Left colon (tissue), 2 donors: Measurements from ENCODE around the gene SNX19. TPM values are rescaled to one million over a fixed set of nuclear protein-coding genes. Genes with fewer than 3 reads are reported as not detected.

Experiments
- ATAC-seq: fragments of 200-7000 bp; cut with Tn5 transposase; one replicate; pipeline ENCODE4 v1.9.1; 2020; ENCODE audit warnings: mild to moderate bottlenecking, moderate library complexity
- DNase-seq, 2 donors: peaks; one replicate each; pipeline ENCODE4 v3.0.0-alpha.2; 2020
- intact Hi-C, 2 donors: fragments of 100-400 bp; cut with DNase I in 1 of 2; cut with micrococcal nuclease in 1 of 2; formaldehyde crosslinking; loops; one replicate each; pipeline versions ENCODE4 v1.11.2 to v1.14.0; 2022; cut with DNase I, micrococcal nuclease
- total RNA-seq, 2 donors: library from RNA; stranded (reverse); fragmentation: NEBNext Ultra II Directional; extraction: Animal tissue kit (Norgen Biotek cat#: 25700); gene quantifications; one replicate each; pipeline ENCODE4 v1.2.1, GENCODE V29; 2021
- donor health status: DM: no; HTN: no; CAD: no.
- donor health status: DM: yes; HTN: yes; CAD: no.

SNX19 gene
- total RNA-seq, 2 donors from 2014 or later, result 59.0 to 60.6 TPM

DNA sequence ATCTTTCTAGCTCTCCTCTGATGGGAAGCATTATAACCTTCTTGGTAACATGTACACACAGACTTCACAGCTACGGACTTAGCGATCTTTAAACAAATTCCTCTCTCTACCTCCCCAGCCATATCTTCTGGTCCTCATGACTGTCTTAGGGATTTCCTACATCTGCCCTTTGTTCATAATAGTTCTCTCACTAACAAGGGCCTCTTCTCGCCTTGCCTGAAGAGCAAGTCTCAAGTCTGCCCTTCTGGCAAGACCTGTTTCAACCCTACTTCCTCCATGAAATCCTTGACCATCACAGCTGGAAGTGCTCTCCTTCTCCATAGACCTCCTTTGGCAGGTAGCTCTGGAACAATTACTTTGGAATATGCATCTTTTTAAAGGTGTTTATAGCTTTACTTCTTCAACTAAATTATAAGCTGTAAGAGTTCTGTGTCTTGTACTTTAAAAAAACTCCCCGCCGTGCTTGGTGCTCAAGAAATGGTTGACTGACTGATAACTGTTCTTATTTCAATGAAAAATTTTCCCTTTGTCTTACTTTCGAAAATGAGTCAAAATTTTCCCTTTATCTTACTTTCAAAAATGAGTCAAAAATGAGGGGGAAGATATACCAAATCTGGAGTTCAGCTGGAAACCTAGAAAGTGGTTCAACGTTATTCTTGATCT is 34.7 kb downstream of the SNX19 start:
- ATAC-seq, result no peak
- intact Hi-C loops, result no loop called here
- no peak for DNase-seq

DNA sequence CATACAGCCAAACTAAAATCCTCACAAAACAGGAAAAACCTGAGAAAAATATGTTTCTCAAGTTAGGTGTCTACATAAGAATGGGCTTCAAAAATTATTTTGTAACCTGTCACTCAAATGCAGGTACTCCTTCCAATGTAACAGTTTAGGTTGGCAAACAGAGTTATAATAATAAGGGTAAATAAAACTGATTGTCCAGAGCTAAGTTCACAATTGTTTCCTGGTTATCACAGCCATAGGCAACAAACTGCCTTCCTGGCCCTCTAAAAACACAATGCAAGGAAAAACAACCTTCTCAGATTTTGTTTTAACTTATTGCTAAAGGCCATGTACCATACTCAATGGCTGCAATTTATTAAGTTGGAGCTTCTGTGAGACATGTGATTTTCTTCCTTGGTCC is 36.4 kb downstream of the SNX19 start:
- DNase-seq, result no peak
- ATAC-seq, result peak; percentile 64
- intact Hi-C loops, result no loop called here

DNA sequence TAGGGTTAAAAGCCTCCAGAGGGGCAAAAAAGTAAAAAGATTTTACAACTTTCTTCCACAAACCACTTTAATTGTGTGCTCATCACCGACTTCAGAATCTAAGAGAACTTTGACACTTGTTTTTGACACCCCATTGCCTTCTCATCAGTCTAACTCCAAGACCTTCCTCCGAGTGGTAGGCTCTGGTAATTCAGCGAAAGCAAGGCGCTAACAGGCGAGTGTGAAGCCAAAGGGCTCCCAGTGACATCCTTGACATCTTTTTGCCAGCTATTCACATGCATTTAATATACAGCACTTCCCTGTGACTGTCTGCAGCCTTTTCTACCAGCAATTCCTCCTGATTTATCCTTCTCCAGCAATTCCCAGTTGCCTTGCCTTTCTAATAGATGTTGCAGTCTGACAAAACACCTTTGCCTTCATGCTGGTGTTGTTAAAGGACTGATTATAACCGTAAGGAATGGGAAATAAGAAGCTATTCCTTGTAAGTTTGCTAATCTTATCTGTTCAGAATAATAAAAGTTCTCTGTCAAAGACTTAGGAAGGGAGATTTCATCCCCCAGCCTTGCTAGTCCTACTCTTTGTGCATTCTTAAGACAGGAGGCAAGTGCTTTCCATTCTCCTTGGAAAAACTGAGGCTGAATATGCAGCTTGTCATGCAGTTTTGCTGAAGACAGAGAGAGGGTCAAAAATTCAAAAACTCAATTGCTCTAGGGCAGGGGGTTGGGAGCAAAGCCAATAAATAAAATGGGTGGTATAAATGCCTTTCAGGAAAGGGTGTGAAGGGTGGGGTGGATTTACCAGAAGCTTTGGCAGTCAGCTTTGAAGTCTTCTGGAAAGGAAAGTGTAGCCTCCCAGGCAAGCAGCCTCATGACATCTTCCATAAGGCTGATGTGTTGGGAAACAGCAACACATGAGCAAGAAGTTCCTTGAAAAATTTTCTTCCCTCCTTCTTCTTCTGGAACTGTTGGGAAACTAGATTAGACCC is 39.1 kb downstream of the SNX19 start:
- intact Hi-C loops, result no loop called here
- DNase-seq, result no peak
- ATAC-seq, result peak; percentile 30

DNA sequence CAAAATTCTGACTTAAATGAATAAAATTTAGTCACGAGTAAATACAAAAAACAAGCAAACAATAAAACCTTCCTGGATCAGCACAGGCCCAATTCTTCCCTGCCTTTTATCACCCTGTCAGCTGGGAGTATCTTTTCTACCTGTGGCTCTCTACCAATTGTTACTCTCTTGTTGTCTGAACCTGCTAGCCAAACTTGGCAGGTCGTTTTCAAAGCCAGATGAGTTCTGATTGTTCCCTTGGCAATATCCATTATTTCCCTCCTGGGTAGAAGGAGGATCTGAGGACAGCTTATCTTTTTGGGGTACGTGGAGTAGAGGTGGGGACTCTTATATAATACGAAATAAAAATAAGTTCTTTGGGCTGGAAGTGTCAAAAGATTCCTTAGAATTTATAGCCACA is 40.2 kb downstream of the SNX19 start:
- DNase-seq (no peak), ATAC-seq (no peak)
- intact Hi-C loops, result no loop called here

DNA sequence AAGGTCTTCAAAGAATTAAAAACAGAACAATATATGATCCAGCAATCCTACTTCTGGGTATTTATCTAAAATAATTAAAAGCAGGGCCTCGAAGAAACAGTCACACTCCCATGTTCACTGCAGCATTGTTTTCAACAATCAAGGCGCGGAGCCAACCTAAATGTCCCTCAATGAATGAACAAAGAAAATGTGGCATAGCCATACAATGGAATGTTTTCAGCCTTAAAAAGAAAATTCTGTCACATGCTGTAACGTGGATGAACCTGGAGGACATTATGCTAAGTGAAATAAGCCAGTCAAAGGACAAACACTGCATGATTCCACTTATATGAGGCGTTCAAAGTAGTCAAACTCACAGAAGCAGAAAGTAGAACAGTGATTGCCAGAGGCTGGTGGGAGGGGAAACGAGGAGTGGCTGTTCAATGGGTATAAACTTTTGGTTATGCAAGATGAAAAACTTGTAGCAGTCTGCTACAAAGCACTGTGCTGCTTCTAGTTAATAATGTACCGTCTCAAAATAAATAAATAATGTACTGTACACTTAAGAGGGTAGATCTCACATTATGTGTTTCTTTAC is 41.2 kb downstream of the SNX19 start:
- ATAC-seq (no peak), DNase-seq (no peak)
- intact Hi-C loops, result no loop called here

DNA sequence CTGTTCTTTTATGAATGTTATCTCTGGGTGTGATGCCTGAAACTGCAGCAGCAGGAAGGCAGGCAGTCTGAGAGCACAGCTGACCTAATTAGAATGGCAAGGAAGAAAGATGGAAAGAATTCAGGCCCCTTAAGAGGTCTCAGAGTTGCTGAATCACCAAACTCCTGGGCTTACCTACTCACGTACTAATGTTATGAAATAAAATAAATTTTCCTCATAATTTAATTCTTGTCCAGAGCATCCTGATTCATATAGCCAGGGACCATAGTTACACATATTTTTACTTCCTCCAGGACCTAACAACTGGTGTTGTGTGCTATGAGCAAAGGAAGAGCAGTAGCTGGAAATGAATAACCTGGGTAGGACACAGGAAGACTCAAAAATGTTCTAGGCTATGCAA is 41.9 kb downstream of the SNX19 start:
- DNase-seq, result no peak
- ATAC-seq, result no peak
- intact Hi-C loops, result no loop called here

DNA sequence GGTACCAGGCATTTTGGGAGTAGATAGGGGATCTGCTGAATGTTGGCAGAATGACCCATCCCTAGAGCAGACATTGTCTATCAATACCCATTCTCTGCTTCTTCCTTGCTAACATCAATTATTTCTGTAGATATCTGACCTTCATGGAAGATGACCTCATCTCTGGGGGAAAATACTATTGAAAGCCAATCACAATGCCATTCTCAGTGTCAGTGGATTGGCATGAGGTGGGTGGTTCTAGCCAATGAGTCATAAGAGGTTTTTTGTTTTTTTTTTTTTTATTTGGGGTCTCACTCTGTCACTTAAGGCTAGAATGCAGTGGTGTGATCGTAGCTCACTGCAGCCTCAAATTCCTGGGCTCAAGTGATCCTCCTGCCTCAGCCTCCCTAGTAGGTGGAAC is 42.5 kb downstream of the SNX19 start:
- ATAC-seq (no peak), DNase-seq (no peak)
- intact Hi-C loops, result no loop called here

DNA sequence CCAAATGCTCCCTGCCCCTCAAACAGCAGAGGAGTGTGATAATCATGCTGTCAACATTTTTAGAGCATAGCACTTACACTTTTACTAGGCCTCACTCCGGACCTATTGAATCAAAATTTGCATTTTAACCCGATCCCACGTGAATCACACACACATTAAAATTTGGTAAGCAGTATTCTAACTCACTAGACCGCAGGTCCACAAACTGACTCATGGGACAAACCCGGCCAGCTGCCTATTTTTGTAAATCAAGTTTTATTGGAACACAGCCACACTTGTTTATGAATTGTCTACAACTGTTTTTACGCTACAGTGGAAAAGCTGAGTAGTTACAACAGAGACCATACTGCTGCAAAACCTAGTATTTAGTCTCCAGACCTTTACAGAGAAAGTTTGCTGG is 43.3 kb downstream of the SNX19 start:
- ATAC-seq, result no peak
- intact Hi-C loops, result no loop called here
- no peak for DNase-seq

DNA sequence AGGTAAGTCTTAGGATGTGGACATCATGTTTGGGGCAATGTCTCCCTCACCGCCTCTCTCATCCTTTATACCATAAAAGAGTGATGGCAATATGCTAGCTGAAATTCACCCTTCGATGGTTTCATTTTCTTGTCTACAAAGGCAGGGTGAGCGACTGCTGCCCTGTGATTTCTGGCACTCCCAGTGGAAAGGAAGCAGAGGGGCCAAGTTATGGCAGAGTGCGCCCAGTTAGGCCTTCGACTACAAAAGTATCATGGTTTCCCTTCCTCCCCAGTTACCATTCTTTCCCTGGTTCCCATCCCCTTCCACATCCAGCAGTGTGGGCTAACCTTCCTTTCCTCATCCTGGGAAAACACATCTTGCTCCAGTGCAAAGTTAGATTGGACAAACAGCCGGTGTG is 43.8 kb downstream of the SNX19 start:
- no peak for DNase-seq
- intact Hi-C loops, result no loop called here
- no peak for ATAC-seq

DNA sequence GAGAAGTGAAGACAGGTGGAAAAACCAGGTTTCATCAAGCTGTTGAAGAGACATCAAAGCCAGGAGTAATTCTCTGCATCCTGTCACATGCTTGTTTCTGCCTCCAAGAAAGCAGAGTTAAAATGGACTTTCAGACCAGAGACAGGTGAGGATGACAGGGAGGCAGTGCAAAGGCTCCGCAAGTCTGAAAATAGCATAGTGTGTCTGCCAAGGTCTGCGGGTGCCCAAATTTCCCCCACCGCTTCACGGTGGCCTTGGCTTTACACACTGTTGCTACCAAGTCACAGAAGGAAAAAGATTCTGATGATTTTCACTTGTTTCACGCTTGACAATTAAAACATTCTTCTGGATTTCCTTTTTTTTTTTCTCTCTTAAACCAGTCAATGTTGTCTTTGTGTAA is 44.2 kb downstream of the SNX19 start:
- no peak for ATAC-seq
- intact Hi-C loops, result no loop called here
- DNase-seq, result no peak

DNA sequence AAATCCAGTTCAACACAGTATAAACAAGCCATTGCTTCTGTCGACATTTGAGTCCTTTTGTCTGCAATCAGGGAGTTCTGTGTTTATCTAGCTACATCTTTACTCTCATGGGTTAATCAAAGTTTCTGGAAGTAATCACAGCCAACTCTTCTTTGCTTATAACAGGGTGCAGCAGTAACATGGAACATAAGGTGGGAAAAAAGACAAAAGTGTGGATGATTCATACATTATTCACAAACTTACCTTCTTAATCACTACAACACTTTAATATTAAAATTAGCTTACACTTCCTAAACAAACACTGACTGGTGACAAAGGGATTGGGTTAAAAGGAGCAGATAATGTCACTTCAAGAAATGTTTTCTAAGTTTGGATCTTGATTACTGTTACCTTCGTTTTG is 44.7 kb downstream of the SNX19 start:
- no peak for ATAC-seq
- no peak for DNase-seq
- intact Hi-C loops, result no loop called here

DNA sequence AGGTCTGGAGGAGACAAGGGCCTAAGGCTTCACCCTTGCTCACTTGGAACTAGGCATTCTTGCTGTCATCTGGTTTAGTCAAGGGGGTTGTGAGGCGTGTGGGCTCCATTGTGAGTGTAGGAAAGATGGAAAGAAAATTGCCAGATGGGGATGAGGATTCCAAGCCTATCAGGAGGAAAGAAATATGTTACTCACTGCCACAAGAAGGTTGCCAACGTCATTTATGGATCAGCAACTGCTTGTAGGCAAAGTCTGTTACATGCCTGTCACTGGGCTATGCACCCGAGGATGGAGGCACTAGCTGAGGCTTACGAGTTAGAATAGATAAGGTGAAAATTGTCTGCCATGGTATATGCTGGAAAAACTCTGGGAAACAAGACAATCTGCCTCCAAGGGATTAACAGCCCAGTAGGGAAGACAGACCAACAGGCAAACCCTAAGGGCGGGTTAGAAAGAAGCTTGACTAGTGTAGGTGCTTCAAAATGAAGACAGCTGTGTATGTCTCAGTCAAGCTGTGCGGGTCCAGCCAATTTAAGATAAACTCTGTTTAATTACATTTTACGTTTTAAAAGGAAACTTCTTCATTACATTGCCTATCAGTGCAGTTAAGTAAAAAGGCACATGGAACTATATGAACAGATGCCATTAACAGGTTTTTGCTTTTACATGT is 47.4 kb downstream of the SNX19 start:
- ATAC-seq, result no peak
- DNase-seq, result no peak
- intact Hi-C loops, result loop anchor here in 1 of 2 donors (10.0 kb wide), 1 partner anchor 434 kb away; no protein-coding TSS in a partner anchor

DNA sequence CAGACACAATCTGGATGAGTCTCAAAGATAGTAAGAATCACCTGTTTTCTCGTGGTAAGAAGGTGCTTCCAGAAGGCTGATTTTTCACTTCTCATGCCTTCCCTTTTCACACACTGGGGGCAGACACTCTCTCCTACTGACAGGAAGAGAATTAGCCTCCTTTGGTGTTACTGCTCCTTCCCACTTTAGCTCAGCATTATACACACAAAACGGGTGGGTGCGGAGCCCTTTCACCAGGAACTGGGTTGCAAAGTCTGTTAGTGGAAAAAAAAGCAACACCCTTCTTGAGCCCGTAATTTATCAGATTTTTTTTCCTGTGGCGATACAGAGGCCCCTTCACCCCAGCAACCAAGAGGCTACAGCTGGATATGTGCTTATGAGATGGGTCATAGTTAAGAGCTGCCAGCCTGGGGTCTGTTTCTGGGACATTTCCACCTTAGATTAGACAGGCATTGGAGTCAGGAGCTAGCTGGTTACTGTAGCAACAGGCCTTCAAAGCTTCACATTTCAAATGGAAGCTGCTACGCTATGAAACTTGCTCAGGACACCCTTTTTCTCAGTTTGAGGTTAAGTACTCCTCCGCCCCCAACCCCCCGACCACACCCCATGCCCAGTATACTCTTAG is 48.1 kb downstream of the SNX19 start:
- DNase-seq, result no peak
- intact Hi-C loops, result loop anchor here in 1 of 2 donors (10.0 kb wide), 1 partner anchor 433 kb away; no protein-coding TSS in a partner anchor
- no peak for ATAC-seq

DNA sequence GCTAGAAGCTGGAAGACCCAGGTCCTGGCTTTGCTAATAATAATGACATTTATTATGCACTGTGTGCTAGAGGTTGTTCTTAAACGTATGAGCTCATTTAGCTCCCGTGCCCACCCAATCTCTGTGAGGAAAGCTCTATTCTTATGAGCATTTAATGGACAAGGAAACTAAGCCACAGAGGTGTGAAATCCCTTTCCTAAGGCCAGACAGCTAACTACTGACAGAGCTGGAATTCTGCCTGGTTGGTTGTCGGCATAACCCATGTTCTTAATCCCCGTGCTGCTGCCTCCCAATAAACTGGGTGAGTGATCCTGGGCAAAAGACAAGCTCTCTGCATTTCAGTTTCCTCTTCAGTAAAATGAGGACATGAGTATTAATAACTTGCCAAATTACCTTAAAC is 49.4 kb downstream of the SNX19 start:
- intact Hi-C loops, result loop anchor here in 1 of 2 donors (10.0 kb wide), 1 partner anchor 432 kb away; no protein-coding TSS in a partner anchor
- ATAC-seq (no peak), DNase-seq (no peak)

DNA sequence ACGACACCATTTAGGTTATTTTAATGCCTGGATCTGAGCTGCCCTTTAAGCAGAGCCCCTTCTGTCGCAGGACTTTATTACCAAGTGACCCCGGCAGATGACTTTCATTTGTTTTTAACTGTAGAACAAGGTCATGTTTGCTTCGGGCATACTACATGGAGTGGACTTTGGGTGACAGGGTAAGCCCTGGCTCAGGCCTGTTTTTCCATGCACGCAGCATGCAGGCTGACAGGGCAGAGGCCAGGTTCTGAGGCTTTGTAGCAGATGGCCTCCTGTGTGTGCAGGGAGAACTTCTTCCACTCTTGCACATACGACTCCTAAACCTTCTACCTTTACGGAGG is 50.5 kb downstream of the SNX19 start:
- ATAC-seq, result no peak
- no peak for DNase-seq
- intact Hi-C loops, result loop anchor here in 1 of 2 donors (10.0 kb wide), 1 partner anchor 431 kb away; no protein-coding TSS in a partner anchor

DNA sequence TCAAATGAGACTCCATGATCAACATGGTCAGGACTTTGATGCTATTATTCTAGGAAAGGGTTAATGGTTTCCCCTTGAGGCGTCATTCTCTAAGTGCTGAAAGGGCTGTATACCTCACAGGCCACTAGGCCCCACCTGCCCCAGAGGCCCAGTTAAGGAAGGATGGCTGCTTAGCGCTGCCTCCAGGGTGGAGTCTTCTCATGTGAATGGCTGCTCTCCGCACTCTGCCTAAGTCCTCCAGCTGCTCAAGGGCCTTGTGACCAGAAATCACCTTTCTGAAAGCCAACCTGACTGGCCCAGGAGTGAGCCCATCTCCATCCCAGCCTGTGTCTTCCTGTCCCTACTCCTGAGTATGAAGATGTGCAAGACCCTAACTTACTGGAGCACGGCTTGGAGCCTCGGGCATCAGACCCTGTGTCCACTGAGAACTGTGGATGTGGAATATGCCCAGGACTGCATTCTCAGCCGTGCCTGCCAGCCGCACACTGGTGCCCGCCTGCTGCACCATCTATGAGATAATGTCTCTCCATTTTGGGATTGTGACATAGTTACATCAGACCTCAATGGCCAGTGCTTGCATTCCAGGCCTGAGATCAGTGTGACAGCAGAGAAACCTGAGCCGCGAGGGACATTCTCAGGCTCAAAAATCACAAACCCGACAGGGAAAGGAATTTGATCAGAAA is 51.0 kb downstream of the SNX19 start:
- intact Hi-C loops, result loop anchor here in 1 of 2 donors (10.0 kb wide), 1 partner anchor 430 kb away; no protein-coding TSS in a partner anchor
- ATAC-seq (no peak), DNase-seq (no peak)

DNA sequence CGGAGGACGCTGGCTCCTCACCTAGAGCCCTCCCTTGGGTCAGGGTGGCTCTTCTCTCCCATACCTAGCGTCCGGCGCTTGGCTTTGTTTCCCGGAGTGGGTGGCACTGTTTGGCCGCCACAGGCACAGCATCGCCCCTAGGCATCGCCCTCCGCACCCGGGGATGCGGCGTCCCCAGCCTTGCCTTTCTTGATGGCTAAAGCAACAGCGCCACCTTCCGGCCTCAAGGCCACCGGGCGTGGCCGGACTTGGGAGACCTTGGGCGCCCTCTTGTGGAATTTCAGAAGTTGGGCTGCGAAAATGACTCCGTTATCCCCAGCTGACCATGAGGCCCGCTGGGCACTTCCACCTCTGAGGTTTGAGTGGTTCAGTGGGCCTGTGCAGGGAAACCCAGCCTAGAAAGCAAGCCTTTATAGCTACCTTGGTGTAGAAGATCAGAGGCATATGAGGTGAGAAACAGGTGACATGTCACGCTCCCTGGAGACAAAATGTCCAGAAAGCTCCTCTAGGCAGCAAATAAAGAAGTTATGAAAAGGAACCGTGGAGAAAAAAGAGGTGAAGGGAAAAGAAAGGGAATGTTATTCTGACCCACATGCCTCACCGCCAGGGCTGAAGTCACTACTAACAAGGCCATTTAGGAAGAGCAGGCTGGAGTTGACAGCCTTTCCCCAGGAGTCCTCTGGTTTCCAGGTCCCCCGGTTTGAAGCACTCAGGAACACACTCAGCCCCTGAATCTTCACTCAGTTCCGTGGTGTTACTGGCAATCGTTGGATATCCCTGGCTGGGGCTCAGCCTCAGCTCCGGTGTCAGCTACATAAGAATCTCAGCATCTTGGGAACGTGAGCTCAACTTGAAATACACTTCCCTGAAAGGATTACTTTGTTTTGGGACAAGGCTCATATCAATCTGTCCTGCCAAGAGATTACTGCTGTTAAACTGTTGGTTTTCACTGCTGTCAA is 54.1 kb downstream of the SNX19 start:
- ATAC-seq, result peak; percentile 85
- intact Hi-C loops, result loop anchor here (2.0 to 10.0 kb wide), 2 partner anchors 427 kb away; no protein-coding TSS in a partner anchor
- peak; percentile 81 to 95 for DNase-seq
